ENCODE results near the gene PQBP1.

The PQBP1 gene

DNA sequence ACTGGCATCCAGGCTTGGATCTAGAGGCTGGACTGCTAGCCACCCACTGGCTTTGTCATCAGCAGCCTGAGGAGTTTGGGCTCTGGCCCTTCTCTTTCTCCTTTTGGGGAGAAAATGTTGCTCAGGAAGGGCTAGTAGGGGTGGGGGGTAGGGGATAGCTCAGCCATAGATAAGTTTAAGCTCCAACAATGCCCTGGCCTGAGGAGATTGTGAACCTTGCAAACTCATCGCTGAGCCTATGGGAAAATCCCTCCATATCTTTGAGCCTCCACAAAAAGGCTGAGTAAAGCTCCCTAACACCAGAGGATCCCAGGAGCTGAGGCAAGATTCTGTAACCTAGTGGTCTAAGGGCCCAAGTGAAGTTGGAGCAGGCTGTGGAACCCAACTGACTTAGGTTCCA is 50.9 kb downstream of the PQBP1 start:
- no peak for TF ChIP-seq ZNF274 (IDR thresholded peaks at IDR 0.05; ENCODE audit: low read depth, low read length)
- no peak overlapping the region for H3K4me3 ChIP-seq (ENCODE audit: low read length)
